T-helper 2 cell treated with Interferon-gamma antibody and Interleukin-4, amounts not matched to agents 100 ng/mL and 5 ng/mL, for 36 hours (primary cell): ENCODE data around the gene PIK3CD. TPM values are rescaled to one million over a fixed set of nuclear protein-coding genes. Genes with fewer than 3 reads are reported as not detected.
"Not testable (repeated sequence)": the region's sequence is repeated elsewhere in the genome, so short reads cannot be mapped to it uniquely, and the experiment has no call there.

Experiments
- intact Hi-C: fragments of 100-400 bp; cut with micrococcal nuclease; formaldehyde crosslinking; loops from one replicate; pipeline ENCODE4 v1.15.1; 2023
- total RNA-seq: library from RNA; stranded (reverse); gene quantifications from 2 replicates; pipeline ENCODE4 v1.2.3, GENCODE V29; 2022

PIK3CD gene
- total RNA-seq, 1 donor from 2014 or later = 200 TPM

DNA sequence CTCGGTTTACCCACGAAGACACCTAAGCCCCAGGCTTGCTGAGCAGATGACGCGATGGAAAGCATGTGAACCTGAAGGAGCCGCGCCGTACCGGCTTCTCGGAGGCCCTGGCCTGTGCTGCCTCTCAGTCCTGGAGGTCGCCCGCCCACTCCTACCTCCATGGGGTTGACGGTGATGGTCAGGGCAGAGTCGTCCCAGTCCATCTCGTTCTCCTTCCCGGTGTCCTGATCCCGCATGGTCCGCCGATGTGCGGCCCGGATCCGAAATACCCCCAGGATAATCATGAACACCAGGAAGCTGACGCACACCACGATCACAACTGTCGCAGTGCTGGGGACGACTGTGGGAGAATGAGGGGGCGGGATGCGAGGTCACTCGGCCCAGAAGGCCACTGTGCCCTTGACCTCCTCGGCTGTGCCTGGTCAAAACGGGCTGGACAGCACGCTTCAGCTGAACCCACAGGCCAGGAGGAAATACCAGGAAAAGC lies 79.6 kb downstream of the PIK3CD start:
- intact Hi-C loops = no loop called here

DNA sequence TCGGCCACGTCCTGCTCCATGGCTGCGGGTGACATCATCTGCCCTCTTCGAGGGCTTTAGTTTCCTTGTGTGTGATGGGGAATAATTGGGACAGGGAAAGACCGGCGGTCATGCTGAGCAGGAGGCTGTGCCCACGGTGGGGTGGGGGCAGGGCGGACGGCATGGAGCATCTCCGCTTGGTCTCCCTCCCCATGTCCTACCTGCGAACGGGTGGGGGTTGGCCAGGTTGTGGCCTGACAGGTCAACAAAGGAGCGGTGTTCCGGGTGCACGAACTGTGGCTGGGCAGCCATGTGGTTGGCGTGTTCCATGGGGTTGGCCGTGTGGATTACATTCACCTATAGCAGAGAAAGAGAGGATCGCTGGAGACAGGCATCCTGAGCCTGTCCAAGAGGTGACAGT lies 80.0 kb downstream of the PIK3CD start:
- intact Hi-C loops = no loop called here

DNA sequence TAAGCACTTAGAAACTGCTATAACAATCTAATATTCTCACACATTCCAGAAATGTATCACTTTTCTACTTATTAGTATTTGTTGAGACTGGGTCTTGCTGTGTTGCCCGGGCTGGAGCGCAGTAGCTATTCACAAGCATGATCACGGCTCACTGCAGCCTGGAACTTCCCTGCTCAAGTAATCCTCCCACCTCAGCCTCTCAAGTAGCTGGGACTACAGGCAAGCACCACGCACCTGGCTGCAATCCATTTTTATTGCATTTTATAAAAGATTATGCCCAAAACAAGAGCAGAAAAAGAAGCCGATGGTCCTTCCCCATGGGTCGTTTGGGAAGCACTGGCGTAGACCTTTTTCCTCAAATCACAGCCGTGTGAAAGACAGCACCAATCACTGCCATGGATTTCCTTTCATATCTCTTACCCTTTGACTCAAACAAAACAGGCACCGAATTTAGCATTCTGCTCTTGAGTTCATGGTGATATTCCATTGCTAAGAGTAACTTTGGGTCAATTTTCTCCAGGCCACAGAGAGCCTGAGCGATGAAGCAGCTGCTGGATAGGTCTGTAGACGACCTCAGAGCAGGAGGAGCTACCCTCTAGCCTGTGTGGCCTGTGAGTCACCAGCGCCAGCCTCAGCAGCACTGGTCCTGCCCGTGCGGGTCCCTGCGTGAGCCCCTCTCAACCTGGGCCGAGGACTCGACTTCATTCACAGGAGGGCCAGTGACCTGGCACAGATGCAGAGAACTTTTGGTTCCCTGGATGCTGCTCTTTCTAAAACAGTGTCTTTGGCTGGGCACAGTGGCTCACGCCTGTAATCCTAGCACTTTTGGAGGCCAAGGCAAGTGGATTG lies 80.8 kb downstream of the PIK3CD start:
- intact Hi-C loops = no loop called here

DNA sequence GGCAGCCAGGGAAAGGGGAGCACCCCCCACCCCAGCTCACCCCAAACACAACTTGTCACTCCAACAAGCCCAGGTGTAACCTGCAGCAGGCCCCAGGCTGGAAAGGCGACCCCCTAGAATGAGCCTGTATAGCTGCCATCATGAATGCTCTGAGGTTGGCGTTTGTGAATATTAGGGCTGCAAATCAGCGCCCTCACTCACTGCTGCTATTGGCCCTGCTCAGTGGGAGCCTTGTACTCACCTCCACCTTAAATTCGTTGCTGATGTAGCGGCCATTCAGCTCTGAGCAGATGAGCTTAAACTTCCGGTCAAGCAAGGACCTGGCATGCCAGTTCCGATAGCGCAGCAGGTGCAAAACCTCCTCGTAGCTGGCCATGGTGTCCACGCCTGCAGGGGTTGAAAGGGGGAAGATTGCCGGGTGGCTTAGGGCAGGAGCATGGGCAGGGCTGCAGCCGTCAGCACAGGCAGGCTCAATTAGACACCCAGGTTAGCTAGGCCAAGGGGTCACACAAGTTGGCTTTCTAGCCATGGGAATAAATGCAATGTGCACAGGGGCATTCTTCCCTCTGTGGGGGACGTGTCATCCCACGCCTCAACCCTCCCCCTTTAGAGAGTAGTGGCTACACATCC lies 81.7 kb downstream of the PIK3CD start:
- intact Hi-C loops = no loop called here

DNA sequence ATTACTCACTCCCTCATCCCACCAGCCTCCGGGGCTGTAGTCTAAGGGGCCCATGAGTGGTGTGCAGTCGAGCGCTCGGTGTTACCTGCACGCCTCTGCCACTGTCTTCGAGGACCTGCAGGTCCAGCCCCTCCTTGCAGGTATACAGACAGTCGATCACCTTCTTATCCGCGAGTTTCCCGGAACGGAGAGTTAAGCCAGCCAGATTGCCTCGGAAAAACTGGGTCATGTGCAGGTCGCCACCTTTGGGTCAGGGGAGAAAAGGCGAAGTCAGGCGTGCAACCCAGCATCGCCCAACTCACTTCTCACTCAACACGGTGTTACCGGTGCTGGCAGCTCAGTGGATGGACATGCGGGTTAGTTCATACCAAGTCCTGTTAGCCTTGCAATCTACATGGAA lies 84.3 kb downstream of the PIK3CD start:
- intact Hi-C loops = no loop called here

DNA sequence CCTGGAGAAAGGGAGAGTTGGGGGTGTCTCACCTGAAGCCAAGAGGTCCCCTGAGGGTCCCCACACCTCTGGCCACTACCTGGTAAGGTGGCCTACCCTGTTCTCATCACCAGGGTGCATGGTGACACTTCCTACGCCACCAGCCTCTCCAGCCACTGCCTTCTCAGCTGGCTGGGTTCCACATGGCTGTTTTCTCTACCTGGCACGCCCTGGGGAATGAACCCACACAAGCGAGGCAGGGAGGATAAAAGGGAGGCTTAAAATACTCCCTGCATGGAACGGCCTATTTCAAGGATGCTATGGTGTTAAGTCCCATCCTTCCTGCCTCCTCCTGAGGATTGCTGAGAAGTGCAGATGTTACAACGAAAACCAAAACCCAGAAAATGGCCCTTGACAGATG lies 84.7 kb downstream of the PIK3CD start:
- intact Hi-C loops = no loop called here

DNA sequence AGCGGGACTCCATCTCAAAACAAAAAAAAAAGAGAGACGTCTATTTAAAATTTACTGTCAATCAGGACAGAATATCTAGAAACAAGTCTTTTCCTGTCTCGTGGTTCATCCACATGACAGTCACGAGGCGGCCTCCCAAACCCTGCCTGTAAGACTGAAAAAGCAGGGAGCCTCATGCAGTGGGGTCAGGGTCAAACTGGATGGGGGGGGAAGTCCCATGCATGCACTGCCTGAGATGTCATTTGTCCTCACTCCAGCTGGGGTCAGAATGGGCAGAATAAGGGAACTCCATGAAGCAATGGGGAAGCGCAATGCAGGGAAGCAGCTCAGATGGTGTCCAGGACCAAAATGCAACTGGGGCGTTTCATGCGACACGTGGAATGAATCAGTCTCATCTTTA lies 85.5 kb downstream of the PIK3CD start:
- intact Hi-C loops = no loop called here

DNA sequence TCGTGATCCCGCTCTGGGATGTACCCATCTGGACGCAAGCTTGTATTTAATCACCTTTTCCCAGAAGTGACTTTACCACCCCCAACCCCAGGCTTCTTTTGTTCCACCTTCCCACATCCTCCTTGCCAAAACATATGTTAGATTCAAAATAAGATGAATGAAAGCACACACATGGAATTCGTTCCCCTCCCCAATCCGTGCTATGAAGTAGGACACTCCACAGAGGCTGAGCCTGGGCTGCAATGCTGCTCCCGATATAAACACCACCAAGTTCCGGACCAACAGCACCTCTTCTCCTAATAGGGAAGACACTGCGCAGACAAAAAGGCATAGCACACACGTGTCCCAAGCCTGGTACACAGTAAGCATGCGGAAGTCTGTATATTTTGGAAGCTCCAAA lies 86.1 kb downstream of the PIK3CD start:
- intact Hi-C loops = no loop called here

DNA sequence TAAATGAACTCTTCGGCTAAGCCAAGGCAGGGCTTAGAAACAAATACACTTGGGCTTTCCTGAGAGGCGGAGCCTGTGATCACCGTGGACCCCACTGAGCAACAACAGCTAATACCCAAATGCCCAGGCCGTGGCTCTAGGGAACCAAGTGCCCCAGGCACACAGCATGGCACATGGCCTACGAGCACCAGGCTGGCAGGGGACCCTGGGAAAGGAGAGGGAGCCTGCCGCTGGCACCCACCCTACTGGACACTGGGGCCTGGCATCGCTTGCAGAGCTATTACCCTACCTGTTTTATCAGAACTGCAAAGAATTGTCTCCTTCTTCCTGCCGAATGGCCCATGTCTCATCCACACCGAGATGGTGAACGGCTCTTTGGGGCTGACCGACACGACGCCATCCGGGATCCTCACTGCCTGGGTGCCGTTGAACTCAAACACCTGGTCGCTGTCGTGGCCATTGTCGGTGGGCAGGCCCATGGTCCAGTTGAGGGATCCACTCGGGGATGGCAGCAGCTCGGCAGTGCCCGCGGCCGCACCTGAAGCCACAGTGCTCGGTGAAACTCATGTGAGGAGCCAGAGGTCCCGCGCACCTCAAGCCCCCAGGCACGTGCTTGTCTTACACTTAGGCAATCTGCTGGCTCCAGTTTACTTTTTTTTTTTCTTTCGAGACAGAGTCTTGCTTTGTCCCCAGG lies 92.7 kb downstream of the PIK3CD start:
- intact Hi-C loops = no loop called here

DNA sequence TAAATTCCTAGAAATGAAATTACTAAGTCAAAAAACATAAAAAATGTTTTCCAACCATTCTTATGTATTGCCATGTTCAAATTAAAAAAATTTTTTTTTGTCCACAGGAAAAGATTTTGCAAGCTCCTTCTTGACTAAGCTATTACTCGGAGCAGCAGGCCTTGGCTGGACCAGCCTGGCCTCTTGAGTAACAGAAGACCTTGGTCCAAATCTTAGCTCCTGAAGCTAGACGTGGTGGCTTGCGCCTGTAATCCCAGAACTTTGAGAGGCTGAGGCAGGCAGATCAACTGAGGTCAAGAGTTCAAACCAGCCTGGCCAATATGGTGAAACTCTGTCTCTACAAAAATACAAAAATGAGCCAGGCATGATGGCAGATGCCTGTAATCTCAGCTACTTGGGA lies 94.7 kb downstream of the PIK3CD start:
- intact Hi-C loops = no loop called here

DNA sequence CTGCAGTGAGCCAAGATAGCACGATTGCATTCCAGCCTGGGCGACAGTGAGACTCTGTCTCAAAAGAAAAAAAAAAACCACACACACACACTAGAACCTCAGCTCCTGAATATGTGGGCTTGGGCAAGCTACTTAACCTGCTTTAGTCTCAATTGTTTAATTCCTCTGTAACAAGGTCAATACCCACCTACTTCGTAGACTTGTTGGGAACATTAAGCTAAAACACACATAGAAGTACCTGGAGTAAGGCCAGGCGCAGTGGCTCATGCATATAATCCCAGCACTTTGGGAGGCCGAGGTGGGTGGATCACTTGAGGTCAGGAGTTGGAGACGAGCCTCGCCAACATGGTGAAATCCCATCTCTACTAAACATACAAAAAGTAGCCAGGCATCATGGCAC lies 95.1 kb downstream of the PIK3CD start:
- intact Hi-C loops = no loop called here

DNA sequence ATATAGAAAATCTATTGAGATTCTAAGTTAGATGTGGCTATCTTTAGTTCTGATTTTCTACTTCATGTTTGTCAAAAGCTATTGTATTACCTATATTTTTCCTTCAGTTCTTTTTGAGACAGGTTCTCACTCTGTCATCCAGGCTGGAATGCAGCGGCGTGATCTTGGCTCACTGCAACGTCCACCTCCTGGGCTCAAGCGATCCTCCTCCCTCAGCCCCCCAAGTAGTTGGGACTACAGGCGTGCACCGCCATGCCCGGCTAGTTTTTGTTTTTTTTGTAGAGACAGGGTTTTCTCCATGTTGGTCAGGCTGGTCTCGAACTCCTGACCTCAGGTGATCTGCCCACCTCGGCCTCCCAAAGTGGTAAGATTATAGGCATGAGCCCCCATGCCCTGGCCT lies 96.9 kb downstream of the PIK3CD start:
- intact Hi-C loops = not testable (repeated sequence)

DNA sequence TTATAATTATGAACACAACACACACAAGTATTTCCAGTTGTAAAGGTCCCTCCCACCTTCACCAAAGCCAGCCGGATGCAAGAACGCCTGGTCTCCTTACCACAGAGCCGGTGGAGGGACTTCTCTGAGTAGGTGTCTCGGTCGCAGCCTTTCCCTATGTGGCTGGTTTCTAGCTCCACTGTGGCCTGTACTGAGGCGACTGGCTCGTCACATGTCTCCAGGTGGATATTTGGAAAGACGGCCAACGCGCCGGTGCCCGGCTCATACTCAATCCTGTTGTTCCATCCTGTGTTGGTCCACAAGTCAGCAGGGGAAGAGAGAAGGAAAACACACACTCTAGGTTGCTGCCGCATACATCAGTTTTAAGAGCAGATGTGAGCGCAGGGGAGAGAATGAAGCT lies 97.8 kb downstream of the PIK3CD start:
- intact Hi-C loops = no loop called here

DNA sequence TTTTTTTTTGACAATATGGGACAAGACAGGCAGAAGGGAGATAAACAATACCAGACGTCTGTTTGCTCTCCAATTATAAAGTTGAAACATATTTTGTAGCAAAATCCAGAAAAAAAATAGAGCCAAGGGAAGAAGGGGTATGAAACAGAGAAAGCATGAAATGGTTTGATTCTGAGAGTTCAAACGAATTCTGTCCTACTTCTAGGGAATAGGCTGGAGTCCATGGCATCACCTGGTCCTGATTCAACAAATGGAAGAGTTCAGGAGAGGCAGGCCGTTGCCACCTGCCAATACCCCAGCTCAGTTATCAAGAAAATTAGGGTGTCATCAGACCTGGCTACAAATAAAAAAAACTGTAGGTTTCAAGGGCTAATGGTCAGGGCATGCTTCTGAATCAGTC lies 100.4 kb downstream of the PIK3CD start:
- intact Hi-C loops = no loop called here

DNA sequence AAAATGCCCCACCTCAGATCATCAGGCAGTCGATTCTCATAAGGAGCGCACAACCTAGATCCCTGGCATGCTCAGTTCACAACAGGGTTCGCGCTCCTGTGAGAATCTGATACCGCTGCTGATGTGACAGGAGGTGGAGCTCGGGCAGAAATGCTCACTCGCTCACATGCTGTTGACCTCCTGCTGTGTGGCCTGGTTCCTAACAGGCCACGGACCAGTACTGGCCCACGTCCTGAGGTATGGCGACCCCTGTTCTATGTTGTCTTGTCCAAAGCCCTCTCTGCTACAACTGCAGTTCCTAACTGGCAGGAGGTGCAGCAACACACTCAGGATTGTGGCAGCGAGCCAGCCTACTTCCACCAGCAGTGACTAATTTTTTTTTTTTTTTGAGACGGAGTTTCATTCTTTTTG lies 101.6 kb downstream of the PIK3CD start:
- intact Hi-C loops = no loop called here

DNA sequence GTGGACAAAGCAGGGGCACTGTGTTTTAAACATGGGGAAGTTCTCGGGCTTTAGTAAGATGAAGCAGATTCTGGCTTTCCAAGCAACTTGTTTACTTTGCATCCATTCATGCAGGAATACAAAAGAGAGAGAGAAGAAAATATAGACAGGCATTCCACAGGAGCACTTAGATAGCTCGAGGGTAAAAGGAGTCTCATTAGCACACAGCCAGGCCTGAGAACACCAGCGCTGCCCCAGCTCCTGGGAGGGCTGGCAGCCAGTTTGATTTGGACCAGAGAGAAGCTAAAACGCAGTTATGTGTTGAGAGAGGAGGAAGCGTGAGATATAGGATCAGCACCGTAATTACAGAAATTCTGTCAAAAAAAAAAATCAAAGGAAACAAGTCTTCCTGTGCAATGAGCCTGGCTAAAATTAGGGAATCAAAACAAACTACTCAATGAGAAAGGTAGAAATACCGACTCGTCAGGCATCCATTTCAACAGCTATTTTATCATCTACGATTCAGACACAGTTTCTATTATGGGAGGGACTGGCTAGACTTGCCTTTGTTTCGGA lies 104.0 kb downstream of the PIK3CD start:
- intact Hi-C loops = no loop called here

DNA sequence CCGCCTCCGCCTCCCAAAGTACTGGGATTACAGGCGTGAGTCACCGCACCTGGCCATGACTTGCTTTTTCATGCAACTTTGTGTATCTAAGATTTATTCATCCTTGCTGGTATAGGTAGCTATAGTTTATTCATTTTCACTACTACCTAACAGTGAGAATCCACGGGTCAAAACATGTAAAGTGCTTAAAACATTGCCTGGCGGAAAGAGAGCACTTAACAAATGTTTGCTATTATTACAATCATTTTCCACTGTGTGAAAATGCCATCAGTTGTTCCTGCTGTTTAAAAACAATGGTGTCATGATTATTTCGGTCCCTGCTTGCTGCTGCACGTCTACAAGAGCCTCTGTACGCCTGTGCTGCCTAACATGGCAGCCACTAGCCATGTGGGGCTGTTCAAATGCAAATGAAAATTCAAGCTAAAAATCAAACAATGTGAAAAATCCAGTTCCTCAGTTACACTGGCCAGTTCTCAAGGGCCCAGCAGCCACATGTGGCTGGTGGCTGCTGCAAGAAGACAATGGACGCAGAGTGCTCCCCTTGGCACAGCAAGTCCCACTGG lies 107.1 kb downstream of the PIK3CD start:
- intact Hi-C loops = no loop called here

DNA sequence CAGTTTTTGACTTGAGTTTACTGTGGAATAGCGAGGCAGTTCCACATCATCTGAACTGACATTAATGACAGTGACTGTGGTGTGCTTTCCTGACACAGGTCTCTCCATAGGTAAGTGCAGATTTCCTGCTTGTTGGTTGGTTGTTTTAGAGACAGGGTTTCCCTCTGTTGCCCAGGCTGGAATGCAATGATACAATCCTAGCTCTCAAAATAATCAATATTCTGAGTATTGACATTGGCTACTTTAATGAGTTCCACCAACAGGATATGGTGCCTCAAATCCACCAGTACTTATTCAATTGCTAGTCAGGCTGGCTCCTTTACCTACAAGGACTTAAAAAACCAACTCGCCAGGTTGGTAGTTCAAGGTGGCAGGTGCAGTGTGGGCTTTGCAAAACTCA lies 108.4 kb downstream of the PIK3CD start:
- intact Hi-C loops = no loop called here

DNA sequence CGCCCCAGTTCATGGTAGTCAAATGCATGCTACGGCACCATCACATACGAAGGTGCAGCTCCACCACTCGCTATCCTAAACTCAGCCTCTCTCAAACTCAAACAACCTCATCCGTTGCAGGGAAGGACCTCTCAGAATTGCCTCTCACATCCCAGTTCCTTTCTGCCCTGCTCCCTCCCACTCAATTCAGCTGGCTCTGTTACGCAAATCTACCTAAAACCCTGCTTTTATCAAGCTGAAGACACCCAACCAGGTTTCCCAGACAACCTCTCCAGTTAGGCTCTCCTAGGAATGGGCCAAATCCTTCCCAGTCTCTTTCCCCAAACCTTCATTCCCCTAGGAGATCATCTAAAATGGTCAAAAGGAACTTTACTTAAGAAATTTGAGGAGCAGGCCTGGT lies 109.3 kb downstream of the PIK3CD start:
- intact Hi-C loops = no loop called here

DNA sequence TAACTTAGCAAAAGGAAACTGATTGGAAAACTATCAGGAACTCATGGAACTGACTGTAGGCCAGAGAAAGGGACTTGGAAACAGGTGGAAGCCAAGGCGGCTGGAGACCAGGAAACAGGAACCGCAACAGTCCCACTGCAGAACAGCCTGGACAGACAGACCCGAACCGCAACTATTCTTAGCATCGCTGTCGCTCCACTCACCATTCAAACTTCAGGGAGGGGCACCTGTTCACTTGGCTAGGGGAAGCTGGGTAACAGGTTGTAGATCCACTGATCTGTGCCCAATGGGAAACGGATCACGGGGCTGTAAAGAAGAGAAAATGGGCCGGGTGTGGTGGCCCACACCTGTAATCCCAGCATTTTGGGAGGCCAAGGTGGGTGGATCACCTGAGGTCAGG lies 110.3 kb downstream of the PIK3CD start:
- intact Hi-C loops = no loop called here

DNA sequence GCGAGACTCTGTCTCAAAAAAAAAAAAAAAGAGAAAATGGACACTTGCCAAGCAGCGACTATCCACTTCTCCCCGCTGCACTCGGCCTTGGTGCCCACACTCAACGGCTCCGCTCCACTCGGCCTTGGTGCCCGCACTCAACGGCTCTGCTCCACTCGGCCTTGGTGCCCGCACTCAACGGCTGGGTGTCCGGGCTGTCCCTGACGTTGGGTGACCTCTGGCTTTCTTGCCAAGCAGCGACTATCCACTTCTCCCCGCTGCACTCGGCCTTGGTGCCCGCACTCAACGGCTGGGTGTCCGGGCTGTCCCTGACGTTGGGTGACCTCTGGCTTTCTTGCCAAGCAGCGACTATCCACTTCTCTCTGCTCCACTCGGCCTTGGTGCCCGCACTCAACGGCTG lies 110.9 kb downstream of the PIK3CD start:
- intact Hi-C loops = not testable (repeated sequence)

DNA sequence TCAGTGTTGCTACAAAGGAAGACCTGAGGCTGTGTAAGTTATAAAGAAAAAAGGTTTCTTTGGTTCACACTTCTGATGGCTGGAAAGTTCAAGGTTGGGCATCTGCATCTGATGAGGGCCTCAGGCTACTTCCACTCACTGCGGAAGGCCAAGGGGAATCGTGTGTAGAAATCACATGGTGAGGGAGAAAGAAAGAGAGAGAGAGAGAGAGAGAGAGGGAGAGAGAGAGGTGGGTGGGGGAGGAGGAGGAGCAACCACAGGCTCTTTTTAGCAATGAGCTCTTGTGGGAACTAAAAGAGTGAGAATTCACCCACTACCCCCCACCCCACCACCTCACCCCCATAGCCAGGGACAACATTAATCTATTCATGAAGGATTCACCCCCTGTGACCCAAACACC lies 112.4 kb downstream of the PIK3CD start:
- intact Hi-C loops = no loop called here
